ENCODE data around the gene C1orf21.

The C1orf21 gene

DNA sequence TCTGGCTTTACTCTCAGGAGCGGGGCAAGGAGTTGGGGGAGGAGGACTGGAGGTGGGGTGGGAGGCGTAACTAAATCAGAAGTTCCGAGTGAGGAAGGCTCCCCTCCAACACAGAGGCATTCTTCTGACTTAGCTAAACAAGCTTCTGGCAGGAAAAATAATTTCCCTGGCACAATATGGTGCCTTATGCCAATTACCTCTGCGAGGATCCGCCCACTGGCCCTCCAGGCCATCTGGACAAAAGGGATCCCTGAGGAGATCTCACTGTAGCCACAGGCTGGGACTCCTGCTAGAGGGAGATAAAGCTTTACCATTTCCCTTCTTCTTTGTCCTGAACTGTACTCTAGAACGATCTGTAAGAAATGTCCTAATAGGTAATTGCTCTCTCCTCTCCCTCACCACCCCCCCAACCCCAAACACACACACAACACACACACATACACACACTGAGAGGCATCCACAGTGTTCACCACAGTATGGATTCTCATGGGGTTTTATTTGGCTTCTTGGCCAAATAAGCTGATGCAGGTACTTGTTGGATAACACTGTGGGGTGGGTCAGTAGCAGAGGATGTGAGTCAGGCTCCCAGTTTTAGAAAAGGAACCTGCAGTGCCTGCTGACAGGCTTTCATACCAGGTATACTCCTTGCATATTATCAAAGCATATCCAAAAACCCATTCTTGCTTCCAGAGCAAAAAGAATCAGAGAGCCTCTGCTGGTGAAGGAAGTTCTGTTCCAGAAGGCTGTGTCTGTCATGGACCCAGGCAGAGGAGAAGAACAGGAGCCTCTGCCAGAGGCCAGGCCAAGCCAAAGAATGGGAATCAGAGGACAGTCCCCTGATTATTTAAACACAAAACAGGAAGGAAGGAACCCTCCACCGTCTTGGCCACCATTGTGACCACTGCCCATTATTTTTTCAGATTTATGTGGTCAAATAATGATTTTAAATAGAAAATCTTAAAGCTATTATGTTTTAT lies 169.1 kb downstream of the C1orf21 start:
- TF ChIP-seq GATA3 (IDR thresholded peaks at IDR 0.05; ENCODE audit: low read depth, low read length) (no peak), GATA2 (IDR thresholded peaks at IDR 0.05; ENCODE audit: low read depth, low read length) (no peak)

DNA sequence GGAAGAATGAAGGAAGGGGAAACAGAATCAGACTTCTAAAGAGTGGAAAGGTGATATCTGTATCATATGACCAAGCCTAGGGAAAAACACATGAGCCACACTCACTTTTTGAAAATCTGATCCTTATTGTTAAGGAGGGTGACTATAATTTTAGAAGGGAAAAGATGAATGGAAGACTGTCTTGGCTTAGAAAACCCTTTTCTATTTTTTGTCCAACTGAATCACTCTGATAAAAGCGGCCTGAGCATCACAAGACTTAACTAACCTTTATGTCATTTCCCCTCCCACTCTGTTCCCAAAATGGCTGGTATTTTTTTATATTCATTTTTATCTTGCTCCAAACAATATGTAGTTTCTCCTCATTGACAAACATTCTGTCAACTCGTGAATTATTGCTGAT lies 169.8 kb downstream of the C1orf21 start:
- TF ChIP-seq GATA2 (IDR thresholded peaks at IDR 0.05; ENCODE audit: low read depth, low read length), result no peak
- TF ChIP-seq GATA3 (IDR thresholded peaks at IDR 0.05; ENCODE audit: low read depth, low read length), result no peak

DNA sequence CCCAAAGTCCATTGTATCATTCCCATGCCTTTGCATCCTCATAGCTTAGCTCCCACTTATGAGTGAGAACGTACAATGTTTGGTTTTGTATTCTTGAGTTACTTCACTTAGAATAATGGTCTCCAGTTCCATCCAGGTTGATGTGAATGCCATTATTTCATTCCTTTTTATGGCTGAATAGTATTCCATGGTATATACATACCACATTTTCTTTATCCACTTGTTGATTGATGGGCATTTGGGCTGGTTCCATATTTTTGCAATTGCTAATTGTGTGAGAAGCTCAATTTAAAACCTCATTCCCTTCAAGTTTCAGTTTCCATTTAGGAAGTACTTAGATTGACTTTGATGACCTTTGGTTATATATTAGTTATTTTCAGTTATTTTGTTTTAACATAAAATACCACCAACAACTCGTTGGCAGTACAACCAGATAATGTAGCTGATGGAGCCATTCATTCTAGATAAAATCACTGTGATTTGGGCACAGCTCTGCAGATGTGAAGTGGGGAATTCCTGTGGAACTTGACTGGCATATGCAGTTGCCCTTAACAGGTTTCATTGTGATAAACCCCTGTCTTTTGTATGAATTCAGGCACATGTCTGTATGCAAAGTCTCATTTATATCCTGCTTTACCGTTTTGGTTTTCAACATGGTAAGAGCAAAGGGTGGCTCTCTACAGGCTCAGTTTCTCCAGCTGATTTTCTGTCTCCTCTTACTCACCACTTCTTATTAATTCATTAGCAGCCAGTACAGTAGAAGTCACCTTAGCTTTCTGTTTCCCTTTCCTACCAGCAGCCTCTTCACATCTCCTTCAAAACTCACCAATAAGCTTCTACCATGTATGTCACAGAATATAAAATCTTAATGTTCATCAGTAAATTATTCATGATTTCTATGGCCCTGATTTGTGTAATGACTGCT lies 170.9 kb downstream of the C1orf21 start:
- no peak for TF ChIP-seq GATA2 (IDR thresholded peaks at IDR 0.05; ENCODE audit: low read depth, low read length)
- TF ChIP-seq GATA3 (IDR thresholded peaks at IDR 0.05; ENCODE audit: low read depth, low read length), result no peak

DNA sequence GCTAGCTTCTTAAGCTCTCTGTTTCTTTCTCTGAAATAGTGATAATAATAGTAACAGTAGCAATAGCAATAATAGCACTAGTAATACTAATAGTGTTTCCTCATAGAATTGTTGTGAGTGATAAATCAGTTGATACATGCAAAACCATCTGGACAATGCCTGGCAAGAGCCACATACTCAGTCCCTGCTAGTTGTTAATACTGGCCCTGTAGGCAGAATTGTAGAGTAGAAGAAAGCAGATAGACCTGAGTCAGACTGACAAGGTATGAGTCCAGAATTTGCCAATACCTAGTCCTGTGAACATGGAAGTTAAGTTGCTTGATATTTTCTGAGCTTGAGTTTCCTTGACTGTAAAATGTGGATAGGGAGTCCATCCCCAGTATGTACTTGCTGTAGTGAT lies 171.9 kb downstream of the C1orf21 start:
- TF ChIP-seq GATA2 (IDR thresholded peaks at IDR 0.05; ENCODE audit: low read depth, low read length) (no peak), GATA3 (IDR thresholded peaks at IDR 0.05; ENCODE audit: low read depth, low read length) (no peak)

DNA sequence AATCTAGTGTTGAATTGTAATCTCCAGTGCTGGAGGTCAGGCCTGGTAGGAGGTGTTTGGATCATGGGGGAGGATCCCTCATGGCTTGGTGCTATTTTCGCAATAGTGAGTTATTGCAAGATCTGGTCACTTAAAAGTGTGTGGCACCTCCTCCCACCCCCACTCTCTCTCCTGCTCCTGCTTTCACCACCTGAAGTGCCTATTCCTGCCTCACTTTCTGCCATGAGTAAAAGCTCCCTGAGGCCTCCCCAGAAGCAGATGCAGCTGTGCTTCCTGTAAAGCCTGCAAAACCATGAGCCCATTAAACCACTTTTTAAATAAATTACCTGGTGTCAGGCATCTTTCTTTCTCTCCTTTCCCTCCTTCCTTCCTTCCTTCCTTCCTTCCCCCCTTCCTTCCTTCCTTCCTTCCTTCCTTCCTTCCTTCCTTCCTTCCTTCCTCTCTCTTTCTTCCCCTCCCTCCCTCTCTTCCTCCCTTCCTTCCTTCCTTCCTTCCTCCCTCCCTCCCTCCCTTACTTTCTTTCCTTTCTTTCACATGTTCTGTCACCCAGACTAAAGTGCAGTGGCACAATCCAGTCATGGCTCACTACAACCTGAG lies 172.4 kb downstream of the C1orf21 start:
- TF ChIP-seq GATA2 (IDR thresholded peaks at IDR 0.05; ENCODE audit: low read depth, low read length) (no peak), GATA3 (IDR thresholded peaks at IDR 0.05; ENCODE audit: low read depth, low read length) (no peak)

DNA sequence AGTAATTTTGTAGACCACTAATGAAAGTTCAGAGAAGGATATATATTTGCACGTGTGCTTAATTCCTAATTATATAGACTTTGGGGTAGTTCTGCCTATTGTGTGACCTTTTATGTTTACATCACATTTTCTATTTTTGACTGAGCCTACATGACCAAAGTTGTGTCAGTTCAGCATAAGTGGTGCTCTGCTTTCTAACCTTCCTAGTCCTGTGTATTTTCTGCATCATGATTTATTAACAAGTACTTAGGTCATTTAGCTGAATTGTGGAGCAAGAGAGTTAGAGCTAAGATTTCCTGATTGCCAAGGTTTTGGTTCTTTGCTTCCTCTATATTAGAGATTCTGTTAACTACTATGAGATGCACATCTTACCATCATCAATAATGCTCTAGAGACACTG lies 176.0 kb downstream of the C1orf21 start:
- TF ChIP-seq GATA3 (IDR thresholded peaks at IDR 0.05; ENCODE audit: low read depth, low read length), result no peak
- TF ChIP-seq GATA2 (IDR thresholded peaks at IDR 0.05; ENCODE audit: low read depth, low read length), result no peak

DNA sequence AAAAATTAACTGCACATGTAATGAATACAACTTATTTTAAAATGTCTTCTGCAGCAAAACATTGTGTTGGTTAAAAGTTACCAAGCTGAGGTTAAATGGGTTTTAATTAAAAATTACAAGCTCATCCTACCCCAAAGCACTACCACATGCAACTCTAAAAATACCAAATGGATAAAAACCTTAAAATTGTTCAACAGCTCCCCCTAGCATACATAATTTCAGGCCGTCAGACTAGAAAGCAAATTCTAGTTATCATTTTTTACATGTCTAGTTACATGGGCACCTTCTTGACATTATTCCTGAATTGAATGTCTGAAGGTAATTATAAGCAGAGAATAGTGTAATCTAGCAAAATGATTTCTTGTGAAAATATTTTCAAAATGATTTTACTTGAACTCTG lies 176.5 kb downstream of the C1orf21 start:
- TF ChIP-seq GATA3 (IDR thresholded peaks at IDR 0.05; ENCODE audit: low read depth, low read length) (no peak), GATA2 (IDR thresholded peaks at IDR 0.05; ENCODE audit: low read depth, low read length) (no peak)

DNA sequence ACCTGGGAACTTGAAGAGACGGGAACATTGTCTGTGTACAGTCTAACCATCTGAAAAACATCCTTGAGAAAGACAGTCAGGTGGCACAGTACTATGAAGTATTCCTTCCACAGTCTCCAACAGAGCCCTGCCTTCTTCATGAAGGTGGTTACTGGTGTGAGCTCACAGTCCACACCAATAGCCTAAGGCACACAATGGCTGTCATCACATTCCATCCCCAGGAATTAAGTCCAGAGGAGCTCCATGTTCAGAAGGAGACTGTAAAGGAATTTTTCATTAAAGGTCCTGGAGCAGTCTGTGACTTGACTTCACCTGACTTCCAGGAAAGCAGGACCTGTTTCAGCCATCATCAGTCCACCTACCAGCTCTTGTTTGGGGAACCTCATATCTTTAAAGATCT lies 180.2 kb downstream of the C1orf21 start:
- TF ChIP-seq GATA2 (IDR thresholded peaks at IDR 0.05; ENCODE audit: low read depth, low read length) (no peak), GATA3 (IDR thresholded peaks at IDR 0.05; ENCODE audit: low read depth, low read length) (no peak)

DNA sequence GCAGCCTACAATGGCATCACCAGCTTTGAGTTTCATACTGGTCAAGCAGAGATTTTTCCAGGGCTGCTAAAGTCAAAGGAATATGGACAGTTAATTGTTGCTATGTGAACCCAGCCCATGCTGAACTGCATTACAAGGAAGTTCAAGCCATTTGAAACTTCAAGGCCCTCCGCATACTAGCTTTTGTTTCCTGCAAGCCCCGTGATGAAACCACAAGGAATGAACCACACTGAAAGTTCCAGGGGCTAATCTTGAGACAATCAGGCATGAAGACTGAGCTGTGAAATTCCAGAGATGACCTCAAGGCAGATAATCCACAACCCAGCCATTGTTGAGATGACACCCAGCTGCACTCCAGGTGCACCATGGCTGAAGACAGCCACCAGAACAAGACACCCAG lies 180.8 kb downstream of the C1orf21 start:
- no peak for TF ChIP-seq GATA3 (IDR thresholded peaks at IDR 0.05; ENCODE audit: low read depth, low read length)
- no peak for TF ChIP-seq GATA2 (IDR thresholded peaks at IDR 0.05; ENCODE audit: low read depth, low read length)

DNA sequence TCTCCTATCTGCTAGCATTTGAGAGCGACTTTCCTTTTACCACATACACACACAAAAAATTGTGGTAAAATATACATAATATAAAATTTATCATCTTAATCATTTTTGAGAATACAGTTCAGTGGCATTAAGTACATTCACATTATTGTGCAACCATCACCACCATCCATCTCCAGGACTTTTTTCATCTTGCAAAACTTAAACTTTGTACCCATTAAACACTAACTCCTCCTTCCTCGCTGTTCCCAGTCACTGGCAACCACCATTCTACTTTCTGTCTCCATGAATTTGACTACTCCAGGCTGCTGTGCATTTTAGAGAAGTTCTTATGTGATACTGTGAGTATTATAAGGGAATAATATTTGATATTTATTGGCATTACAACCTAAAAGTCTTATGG lies 181.3 kb downstream of the C1orf21 start:
- TF ChIP-seq GATA2 (IDR thresholded peaks at IDR 0.05; ENCODE audit: low read depth, low read length) (no peak), GATA3 (IDR thresholded peaks at IDR 0.05; ENCODE audit: low read depth, low read length) (no peak)

DNA sequence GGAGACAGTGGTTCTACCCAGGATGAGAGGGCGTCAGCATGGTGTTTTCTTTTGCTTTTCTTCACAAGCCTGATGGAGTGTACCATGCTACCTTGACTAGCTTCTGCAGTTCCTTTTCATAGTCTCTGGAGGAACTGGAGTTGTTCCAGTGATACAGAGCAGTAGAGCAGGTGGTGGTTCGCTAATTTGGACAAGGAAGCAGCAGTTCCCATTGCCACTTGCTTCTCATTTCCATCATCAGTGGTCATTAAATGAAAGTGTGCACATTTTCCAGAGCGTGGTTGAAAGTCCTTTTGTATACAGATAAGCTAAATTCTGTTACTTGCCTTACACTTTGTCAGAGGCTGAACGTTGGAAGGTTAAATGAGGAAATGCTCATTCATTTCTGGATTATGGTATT lies 182.3 kb downstream of the C1orf21 start:
- TF ChIP-seq GATA3 (IDR thresholded peaks at IDR 0.05; ENCODE audit: low read depth, low read length), result no peak
- no peak for TF ChIP-seq GATA2 (IDR thresholded peaks at IDR 0.05; ENCODE audit: low read depth, low read length)

DNA sequence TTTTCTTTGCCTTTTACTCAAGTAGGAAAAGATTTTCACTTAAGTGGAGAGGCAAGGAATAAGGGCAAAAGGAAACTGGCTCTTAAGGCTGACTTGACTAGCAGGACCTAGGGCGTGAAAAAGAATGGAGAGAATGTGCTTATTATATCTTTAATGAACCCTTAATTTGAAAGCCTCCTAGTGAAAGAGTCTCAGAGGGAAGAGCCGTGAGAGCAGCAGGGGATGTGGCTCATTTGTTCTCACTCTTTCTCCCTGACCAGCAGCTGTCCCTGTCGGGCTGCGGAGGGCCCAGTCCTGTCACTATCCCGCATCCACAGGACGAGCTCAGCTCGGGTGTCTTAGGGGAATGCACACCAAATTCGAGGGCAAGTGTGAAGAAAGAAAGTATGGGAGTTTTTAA lies 187.8 kb downstream of the C1orf21 start:
- TF ChIP-seq GATA3 (IDR thresholded peaks at IDR 0.05; ENCODE audit: low read depth, low read length) (no peak), GATA2 (IDR thresholded peaks at IDR 0.05; ENCODE audit: low read depth, low read length) (no peak)

DNA sequence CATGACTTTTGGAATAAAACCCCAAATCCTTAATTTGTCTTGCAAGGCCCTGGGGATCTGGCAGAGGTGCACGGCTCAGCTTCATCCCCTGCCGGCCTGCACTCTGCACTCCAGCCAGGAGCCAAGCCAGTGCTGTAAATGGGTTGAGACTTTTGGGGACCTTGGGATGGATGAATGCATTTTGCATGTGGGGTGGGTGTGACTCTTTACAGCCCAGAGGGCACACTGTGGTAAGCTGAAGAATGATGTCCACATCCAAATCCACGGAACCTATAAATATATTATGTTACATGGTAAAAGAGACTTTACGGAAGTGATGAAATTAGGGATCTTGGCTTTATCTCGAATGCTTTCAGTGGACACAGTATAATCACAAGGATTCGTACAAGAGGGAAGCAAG lies 190.0 kb downstream of the C1orf21 start:
- no peak for TF ChIP-seq GATA2 (IDR thresholded peaks at IDR 0.05; ENCODE audit: low read depth, low read length)
- no peak for TF ChIP-seq GATA3 (IDR thresholded peaks at IDR 0.05; ENCODE audit: low read depth, low read length)

DNA sequence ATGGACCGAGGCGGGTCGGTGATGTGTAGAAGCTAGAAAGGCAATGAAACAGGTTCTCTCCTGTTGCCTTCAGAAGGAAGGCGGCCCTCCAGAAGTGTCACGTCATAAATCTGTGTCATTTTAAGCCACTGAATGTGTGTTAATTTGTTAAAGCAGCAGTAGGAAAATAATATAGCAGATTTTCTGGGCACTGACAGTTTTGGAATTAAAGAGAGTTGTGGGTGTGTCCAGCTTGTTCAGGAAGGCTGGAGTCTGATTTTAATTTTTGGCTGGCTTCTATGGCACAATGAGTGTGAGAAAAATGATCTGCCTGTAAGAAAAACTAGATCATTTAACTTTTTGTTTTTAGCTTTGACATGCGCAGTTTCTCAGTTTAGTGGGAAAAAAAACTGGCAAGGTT lies 190.5 kb downstream of the C1orf21 start:
- TF ChIP-seq GATA2 (IDR thresholded peaks at IDR 0.05; ENCODE audit: low read depth, low read length) (no peak), GATA3 (IDR thresholded peaks at IDR 0.05; ENCODE audit: low read depth, low read length) (no peak)
